Stimulated activated CD4-positive, alpha-beta T cell treated with anti-CD3 and anti-CD28 coated beads, Interleukin-15, amount 100 ng/mL, for 24 hours (primary cell): Measurements from ENCODE around the gene NSG1.

Experiments
- DNase-seq: peaks from one replicate; pipeline ENCODE4 v3.0.0-alpha.2; 2020

The NSG1 gene

GRCh38 chr4:4374388-4375098, 12.4 kb upstream of the NSG1 start:
- no peak for DNase-seq

- no peak for DNase-seq
Observed at GRCh38 chr4:4376074-4376473, 10.8 kb upstream of the NSG1 start.

DNA sequence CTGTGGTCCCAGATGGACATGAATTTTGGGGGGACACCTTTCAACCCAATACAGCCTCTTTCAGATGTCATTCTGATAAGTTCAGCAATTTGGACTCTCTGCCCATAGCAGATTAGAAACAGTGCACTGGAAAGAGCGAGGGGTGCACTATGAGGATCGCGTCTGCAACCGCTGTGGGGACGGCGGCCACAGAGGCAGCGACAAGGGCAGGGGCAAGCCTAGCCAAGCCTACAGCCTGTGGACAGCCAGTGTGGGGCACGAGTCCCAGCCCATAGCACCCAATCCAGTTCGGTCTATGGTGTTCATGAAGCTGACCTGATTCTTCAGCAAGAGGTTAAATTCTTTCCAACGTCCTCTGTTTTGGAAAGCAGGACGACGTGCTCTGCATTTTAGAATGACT, 9.7 kb upstream of the NSG1 start:
- DNase-seq, result no peak

DNA sequence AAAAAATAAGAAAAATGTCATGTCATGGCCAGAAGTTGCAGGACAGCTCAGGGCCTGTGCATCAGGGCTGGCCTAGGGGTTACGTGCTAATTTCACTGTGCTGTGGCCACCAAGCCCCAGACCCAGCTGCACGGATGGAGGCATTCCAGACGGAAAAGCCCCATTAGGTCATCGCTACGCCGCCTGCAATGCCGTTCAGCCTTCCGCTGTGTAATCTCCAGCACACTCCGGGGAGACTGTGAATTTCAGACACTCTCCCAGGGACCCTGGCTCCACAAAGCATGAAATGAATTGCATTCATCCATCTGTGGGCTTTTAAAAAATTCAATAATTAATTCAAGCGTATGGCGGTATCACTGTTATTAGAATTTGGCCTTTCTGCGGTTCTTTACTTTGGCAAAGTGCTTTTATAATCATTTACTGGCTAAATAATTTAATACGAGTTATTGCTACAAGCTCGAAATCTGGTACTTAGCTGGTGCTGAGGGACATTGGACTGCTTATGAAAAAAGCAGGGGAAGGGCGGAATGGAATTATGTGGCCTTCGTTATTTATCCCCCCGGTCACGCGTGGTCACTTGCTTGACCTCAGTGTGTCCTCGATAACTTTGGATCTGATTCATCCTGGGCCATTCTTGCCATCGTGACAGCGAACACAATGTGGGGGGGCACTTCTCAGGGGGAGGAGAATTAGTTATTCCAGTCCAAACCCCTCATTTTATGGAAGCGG, 9.0 kb upstream of the NSG1 start:
- no peak for DNase-seq

- no peak for DNase-seq
Observed at GRCh38 chr4:4379540-4380087, 7.3 kb upstream of the NSG1 start.

DNA sequence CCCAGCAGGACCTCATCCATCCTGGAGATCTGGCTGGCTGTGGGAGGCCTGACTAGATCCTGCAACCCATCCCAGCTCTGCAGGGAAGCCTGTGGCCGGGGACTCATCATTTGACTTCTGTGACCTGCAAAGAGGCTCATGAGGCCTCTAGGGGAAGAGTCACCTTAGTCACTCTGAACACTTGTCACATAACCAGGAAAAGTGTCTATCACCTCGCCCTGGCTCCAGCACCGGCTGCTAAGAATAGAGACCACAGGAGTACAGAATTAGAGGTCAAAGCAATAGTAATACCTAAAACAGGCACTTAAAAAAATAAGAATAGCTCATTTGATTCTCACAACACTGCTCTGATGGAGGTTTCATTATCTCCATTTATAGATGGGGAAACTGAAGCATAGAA, 3.8 kb upstream of the NSG1 start:
- no peak for DNase-seq

GRCh38 chr4:4384837-4385236, 2.1 kb upstream of the NSG1 start:
- DNase-seq, result peak; percentile 26

GRCh38 chr4:4385729-4386295, 1.1 kb upstream of the NSG1 start:
- no peak for DNase-seq

DNA sequence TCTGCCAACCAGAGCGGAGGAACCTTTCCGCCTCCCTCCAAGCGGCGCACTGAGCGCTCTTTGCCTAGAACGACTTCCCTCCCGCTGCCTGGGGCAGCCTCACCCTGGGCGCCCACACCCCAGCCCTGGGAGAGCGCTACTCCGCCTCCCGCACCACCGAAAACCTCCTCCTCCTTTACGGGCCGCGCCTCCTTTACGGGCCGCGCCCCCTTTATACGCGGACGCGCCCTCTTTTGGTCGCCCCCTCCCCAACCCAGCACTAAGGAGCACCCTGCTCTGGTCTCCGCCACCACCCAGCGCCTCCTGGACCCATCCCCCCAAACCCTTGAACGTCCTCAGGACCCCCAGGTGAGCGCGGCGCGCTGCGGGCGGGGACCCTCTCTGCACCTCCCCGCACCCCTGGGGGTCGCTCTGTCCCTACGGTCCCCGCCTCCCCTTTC, 586 bp upstream of the NSG1 start:
- peak; percentile 55 for DNase-seq

DNA sequence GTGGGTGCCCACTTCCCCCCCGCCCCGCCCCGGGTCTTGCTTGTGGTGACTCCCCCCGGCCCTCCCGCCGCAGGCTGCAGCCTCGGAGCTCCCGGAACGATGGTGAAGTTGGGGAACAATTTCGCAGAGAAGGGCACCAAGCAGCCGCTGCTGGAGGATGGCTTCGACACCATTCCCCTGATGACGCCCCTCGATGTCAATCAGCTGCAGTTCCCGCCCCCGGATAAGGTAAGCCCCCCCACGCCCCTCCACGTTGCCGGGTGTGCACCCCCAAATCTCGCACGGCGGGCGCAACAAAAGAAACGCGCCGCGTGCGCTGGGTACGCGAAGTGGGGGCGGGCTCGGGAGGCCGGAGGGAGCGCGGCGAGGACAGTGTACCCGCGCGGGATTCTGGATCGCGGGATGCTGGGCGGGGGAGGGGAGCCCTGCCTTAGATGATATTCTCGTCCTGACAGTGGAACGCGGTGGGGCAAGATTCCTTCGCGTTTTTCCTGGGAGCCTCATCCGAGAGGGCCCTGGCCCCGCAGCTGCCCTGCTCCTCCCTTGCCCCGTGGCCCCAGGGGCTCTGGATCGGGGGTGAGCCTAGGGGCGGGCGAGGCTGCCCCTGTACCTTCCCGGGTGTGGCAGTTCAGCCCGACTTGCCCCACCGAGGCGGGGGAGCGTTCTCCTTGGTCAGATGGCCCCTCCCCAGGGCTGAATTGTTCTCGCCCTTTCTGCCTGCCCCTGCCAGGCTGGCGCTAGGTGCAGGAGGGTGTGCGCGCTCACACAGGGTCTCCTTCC, 819 bp downstream of the NSG1 start:
- peak; percentile 20 for DNase-seq

DNA sequence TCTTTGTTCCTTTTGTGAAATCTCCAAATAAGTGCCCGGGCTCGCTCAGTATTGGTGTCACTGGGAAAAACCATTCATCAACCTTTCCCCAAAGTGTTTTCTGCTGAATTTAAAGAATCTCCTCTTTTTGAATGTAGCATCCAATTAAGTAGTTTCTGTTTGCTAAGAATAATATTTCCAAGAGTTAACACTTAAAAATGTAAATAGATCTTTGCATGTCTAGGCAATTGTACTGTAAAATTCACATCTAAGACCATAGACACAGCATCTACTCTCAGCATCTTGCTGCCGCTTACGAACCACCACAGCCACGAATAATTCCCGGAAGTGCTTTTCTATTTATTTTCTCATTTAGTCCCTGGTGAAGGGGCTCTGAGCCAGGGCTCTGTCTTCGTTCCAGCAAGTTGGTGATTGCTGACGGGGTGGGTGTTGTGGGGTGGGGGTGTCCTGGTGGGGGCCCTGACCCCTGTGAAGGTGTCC, 1.4 kb downstream of the NSG1 start:
- no peak for DNase-seq

- DNase-seq, result no peak
Observed at GRCh38 chr4:4388836-4389575, 2.1 kb downstream of the NSG1 start.

- no peak for DNase-seq
Observed at GRCh38 chr4:4390046-4390445, 3.1 kb downstream of the NSG1 start.

GRCh38 chr4:4390515-4391240, 3.8 kb downstream of the NSG1 start:
- no peak for DNase-seq

DNA sequence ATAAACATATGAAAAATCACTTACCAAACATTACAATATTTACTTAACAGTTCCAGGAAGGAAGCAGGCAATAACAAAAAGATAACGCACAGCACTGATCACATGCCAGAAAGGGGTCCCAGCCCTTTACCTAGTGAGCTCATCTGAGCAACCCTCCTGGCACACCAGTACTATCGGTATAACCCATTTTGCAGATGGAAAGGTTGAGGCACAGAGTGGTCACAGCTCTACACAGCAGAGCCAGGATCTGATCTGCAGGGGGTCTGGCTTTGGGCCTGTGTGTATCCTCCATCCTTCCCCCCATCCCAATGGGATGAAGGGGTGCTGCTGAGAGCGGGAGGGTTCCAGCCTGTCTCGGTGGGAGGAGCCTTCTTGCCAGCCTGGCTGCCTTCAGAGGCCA, 5.0 kb downstream of the NSG1 start:
- DNase-seq, result no peak

DNA sequence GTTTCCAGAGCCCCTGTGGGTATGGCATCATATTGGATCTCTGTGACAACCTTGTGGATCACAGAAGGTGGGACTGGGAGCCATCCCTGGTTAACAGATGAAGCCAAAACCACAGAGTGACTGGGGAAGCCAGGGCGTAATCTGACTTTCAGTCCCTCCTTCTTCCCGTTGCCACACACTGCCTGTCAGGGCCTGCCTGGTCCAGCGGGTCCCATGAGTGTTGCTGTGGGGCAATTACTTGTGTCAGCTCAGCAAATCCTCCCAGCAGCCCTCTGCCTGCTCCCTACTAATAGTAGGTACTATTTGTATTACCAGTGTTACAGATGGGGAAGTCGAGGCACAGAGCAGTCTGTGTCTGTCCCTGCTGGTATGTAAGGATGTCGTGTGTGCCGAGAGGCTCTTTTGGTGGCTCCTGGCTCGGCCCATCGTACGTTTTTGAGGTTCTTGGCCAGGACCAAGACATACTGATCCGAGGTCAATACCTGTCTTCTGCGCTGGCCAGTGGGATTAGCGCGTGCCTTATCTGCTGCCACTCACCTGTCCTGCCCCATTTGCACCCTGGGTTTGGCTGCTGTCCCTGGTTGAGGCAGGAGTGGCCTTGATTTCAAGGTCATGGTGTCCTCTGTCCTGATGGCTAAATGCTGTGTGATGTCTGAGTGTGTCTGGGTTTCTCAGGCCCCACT, 5.7 kb downstream of the NSG1 start:
- no peak for DNase-seq

DNA sequence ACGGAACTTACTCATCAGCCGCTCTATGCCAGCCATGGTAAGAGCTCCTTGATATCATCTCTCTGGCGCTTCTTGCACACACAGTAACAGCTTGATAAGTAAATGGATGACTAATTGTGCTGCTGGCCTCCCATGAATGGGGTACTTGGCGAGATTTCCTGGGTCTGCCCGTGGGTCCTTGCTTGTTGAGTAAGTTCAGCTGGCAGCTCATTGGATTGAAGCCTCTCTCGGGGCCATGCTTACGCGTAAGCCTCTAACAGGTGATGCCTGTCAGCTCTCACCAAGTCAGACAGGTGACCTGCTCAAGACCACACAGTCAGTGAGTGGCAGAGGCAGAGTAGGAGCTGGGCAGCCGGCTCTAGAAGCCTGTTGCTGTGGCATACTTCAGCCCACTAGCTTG, 7.7 kb downstream of the NSG1 start:
- no peak for DNase-seq

DNA sequence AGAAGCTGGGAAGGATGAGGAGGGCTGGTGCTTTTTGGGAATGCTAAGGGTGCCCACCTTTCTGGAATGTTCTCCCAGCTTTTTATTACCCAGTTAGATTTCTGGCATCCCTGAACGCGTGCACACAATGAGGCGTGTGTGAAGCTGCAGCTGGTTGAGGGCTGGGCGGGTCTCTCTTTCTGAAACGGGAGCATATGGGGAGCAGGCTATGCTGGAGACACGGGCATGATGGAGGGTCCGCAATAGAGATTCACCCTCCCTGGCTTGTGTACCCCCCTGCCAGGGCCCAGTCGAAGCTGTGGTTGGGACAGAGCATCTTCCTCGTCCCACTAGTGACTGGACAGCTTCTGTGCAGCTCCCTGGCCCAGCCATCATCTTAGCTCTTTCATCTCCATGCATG, 8.5 kb downstream of the NSG1 start:
- no peak for DNase-seq

DNA sequence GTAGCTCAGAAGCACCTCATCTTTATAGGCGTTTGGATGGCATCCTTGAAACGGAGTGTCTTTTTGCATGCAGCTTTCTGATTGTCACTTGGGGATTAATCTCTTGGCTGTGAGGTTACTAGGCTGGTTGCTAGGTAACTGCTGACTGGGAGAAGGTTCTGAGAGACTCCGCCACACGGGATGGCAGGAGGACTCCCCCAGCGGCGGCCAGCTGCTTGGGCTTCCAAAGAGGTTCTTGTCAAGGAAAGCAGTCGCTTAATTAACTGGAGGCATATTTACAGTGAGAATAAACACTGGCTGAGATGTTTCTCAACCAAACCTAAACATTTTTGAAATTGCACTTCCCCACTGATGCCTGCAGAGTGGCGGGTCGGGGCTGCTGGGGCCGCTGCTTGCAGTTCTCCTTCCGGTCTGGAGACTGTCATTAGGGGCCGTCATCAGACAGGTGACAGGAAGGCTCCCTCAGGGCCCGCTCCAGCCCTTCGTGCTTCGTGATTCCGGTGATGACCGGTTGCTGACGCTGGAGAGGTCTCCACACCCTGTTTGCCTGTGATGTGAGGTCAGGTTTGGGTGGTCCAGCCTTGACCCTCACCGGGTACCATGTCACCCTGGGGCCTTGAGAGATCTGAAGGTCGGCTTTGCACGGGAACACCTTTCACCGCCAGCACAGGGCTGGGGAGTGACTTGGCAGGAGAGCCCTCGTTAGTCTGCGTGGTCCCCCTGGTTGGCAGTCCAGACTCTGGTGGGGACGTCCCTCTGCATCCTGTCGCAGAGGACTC, 9.1 kb downstream of the NSG1 start:
- DNase-seq, result no peak
